Endothelial cell of umbilical vein (primary cell): ENCODE results near the gene FBXL3. TPM values are rescaled to one million over a fixed set of nuclear protein-coding genes. Genes with fewer than 3 reads are reported as not detected.

Source experiments
- BruUV-seq: library from RNA; stranded (reverse); fragments of 400-500 nt; replicated peaks from 2 replicates; lab custom pipeline; 2021; lab: Mats Ljungman, UMichigan
- CTCF ChIA-PET: fragments of 300-600, 350-600 bp; sonication (Branson Sonifier 250); formaldehyde crosslinking; loops from one replicate; lab custom pipeline; 2021; ENCODE audit warnings: antibody characterized with exemption, inconsistent platforms; lab: Charles Lee
- POLR2A ChIA-PET: fragments of 300-600, 350-600 bp; sonication (Branson Sonifier 250); formaldehyde crosslinking; loops from one replicate; lab custom pipeline; 2021; ENCODE audit warnings: antibody characterized with exemption, inconsistent platforms; lab: Charles Lee
- DNase-seq: peaks from one replicate; pipeline ENCODE4 v3.0.0-alpha.2; 2011; ENCODE audit warnings: low read depth, low spot score
- FAIRE-seq: peaks from 2 replicates; lab custom pipeline; 2011; peaks lifted over from hg19 to GRCh38; lab: Jason Lieb, UNC
- H2AFZ ChIP-seq: 2 replicates; pipeline ENCODE4 v1.6.0; 2012; ENCODE audit warnings: low read depth, low read length, control low read depth, inconsistent platforms
- H3K27ac ChIP-seq: 2 replicates; pipeline ENCODE4 v1.5.1; 2011; ENCODE audit warnings: low read depth, mild to moderate bottlenecking, control low read depth, low read length, moderate library complexity; ENCODE audit not compliant: insufficient read depth
- H3K27me3 ChIP-seq, 2 experiments: 2 replicates each; pipeline versions ENCODE4 v1.6.0 to v1.6.1; 2011; ENCODE audit warnings: low read length in 2 of 2, mixed read lengths in 1 of 2; ENCODE audit not compliant: control insufficient read depth in 2 of 2, insufficient read depth in 2 of 2
- H3K36me3 ChIP-seq, 2 experiments: 2 replicates in 1 of 2; 3 replicates in 1 of 2; pipeline ENCODE4 v1.5.1; 2011; ENCODE audit warnings: low read length in 2 of 2, mild to moderate bottlenecking in 1 of 2, moderate library complexity in 1 of 2; ENCODE audit not compliant: control insufficient read depth in 2 of 2, insufficient read depth in 2 of 2; ENCODE audit errors: extremely low read depth in 1 of 2
- H3K4me1 ChIP-seq: 3 replicates; pipeline ENCODE4 v1.5.1; 2011; ENCODE audit warnings: mild to moderate bottlenecking, low read length; ENCODE audit not compliant: control insufficient read depth, insufficient read depth; ENCODE audit errors: extremely low read depth
- H3K4me2 ChIP-seq: 2 replicates; pipeline ENCODE4 v1.6.1; 2011; ENCODE audit warnings: low read length, control low read depth, mixed read lengths; ENCODE audit not compliant: insufficient read depth
- H3K4me3 ChIP-seq, 3 experiments: fragments of 200-600 bp in 1 of 3; sonication (generic), shearing (Covaris generic) in 1 of 3; replicated peaks in 1 of 3; 2 replicates each; pipeline ENCODE4 v1.5.1; 2011 to 2016; ENCODE audit warnings: control low read depth in 3 of 3, low read length in 3 of 3, mild to moderate bottlenecking in 2 of 3, inconsistent platforms in 1 of 3, low read depth in 1 of 3, moderate library complexity in 1 of 3; ENCODE audit not compliant: insufficient read depth in 1 of 3
- H3K79me2 ChIP-seq: 2 replicates; pipeline ENCODE4 v1.6.0; 2012; ENCODE audit warnings: low read length, inconsistent platforms; ENCODE audit not compliant: control insufficient read depth, insufficient read depth
- H3K9ac ChIP-seq: replicated peaks from 2 replicates; pipeline ENCODE3; 2011; ENCODE audit warnings: low read length, control low read depth; ENCODE audit not compliant: insufficient read depth; ENCODE audit errors: extremely low read depth
- H3K9me1 ChIP-seq: replicated peaks from 3 replicates; pipeline ENCODE4 v1.6.0; 2011; ENCODE audit warnings: mild to moderate bottlenecking, low read length; ENCODE audit not compliant: control insufficient read depth, insufficient read depth; ENCODE audit errors: extremely low read depth
- H3K9me3 ChIP-seq: replicated peaks from 2 replicates; pipeline ENCODE4 v1.5.1; 2012; ENCODE audit warnings: low read length, inconsistent platforms; ENCODE audit not compliant: control insufficient read depth, insufficient read depth
- H4K20me1 ChIP-seq: replicated peaks from 2 replicates; pipeline ENCODE3; 2011; ENCODE audit warnings: mild to moderate bottlenecking, low read length; ENCODE audit not compliant: control insufficient read depth, insufficient read depth; ENCODE audit errors: extremely low read depth
- EZH2 ChIP-seq: IDR thresholded peaks from 2 replicates; pipeline ENCODE4 v1.6.1; 2012; ENCODE audit warnings: borderline replicate concordance, low read depth, mild to moderate bottlenecking, moderate library complexity, low read length, inconsistent platforms; ENCODE audit not compliant: severe bottlenecking
- FOS ChIP-seq: IDR thresholded peaks from 2 replicates; pipeline ENCODE4 v1.6.1; 2011; ENCODE audit warnings: mild to moderate bottlenecking, low read length, moderate library complexity, borderline replicate concordance; ENCODE audit not compliant: insufficient read depth
- GATA2 ChIP-seq: IDR thresholded peaks from 2 replicates; pipeline ENCODE4 v1.7.0; 2011; ENCODE audit warnings: low read depth, mild to moderate bottlenecking, moderate library complexity, mixed read lengths, low read length; ENCODE audit not compliant: insufficient read length, insufficient read depth
- JUN ChIP-seq: IDR thresholded peaks from 2 replicates; pipeline ENCODE4 v1.6.1; 2011; ENCODE audit warnings: borderline replicate concordance, low read depth; ENCODE audit not compliant: insufficient read length, insufficient read depth
- MAX ChIP-seq: IDR thresholded peaks from 2 replicates; pipeline ENCODE4 v1.6.1; 2011; ENCODE audit not compliant: insufficient read depth, insufficient read length
- MYC ChIP-seq: IDR thresholded peaks from one replicate; pipeline ENCODE4 v1.6.1; 2011; ENCODE audit warnings: mild to moderate bottlenecking, low read depth, low read length
- POLR2A ChIP-seq: IDR thresholded peaks from 2 replicates; pipeline ENCODE4 v1.6.1; 2012; ENCODE audit warnings: low read depth, mild to moderate bottlenecking, control low read depth, low read length
- POLR2AphosphoS5 ChIP-seq: IDR thresholded peaks from 2 replicates; pipeline ENCODE4 v1.6.1; 2012; ENCODE audit warnings: low read depth, mild to moderate bottlenecking, control low read depth, low read length, moderate library complexity; ENCODE audit not compliant: insufficient read depth
- dilution Hi-C: fragments of 300-500 bp; cut with MboI; formaldehyde crosslinking; loops from one replicate; pipeline ENCODE4 v1.15.0; 2019; ENCODE audit warnings: low sequenced_read_pairs; ENCODE audit not compliant: extremely low pct_ligation_motif_present
- intact Hi-C: fragments of 100-400 bp; cut with micrococcal nuclease; formaldehyde crosslinking; loops from one replicate; pipeline ENCODE4 v1.10.0; 2022
- polyA plus RNA-seq, 4 experiments: library from polyadenylated mRNA; depleted of rRNA in 3 of 4; stranded (reverse) in 3 of 4; unstranded in 1 of 4; fragments of >200 nt; gene quantifications; 2 replicates each; pipeline versions ENCODE4 v1.2.1 to v1.2.3, GENCODE V29; 2011 to 2012; ENCODE audit warnings: missing spikeins in 1 of 4
- total RNA-seq: library from RNA; stranded (reverse); gene quantifications from 2 replicates; pipeline ENCODE4 v1.2.3, GENCODE V29; 2021
- TF ChIP-seq, protein P1 (sequence below), 2 donors: IDR thresholded peaks; 1 replicate in 1 of 2; 2 replicates in 1 of 2; pipeline ENCODE4 v1.5.1; 2011; ENCODE audit warnings: low read length in 2 of 2, mild to moderate bottlenecking in 2 of 2, moderate library complexity in 2 of 2, control low read depth in 1 of 2, inconsistent platforms in 1 of 2, low read depth in 1 of 2; ENCODE audit not compliant: insufficient read depth in 1 of 2; ENCODE audit errors: extremely low read depth in 1 of 2

The FBXL3 gene
- total and polyA plus RNA-seq, 2 donors (not counting 3 experiments of a cell fraction or from before 2014, with no cell fraction given): 13.0 to 37.8 TPM

- CTCF ChIA-PET: no interaction called here
- Histone ChIP-seq H3K4me3 (no peak overlapping the region), H3K36me3 (peaks cover 2 to 4% of the 10 kb centered on the region in 2 experiments), H3K4me2 (no peak overlapping the region), H3K9me1 (no peaks in the 10 kb centered on the region), H3K79me2 (no peaks in the 10 kb centered on the region), H3K9ac (no peak overlapping the region), H4K20me1 (no peaks in the 10 kb centered on the region), H3K27me3 (no peaks in the 10 kb centered on the region), H2AFZ (no peak overlapping the region), H3K9me3 (no peaks in the 10 kb centered on the region), H3K27ac (no peak overlapping the region), H3K4me1 (no peaks in the 10 kb centered on the region)
- intact Hi-C loops: no loop called here
- POLR2A ChIA-PET: no interaction called here
- FAIRE-seq: no peak
- DNase-seq: no peak
- dilution Hi-C loops: no loop called here
- BruUV-seq: no TSS peak
- TF ChIP-seq POLR2A (no peak), GATA2 (no peak), MAX (no peak), POLR2AphosphoS5 (no peak), EZH2 (no peak), JUN (no peak), MYC (no peak), FOS (no peak)
- TF ChIP-seq, protein P1, sequence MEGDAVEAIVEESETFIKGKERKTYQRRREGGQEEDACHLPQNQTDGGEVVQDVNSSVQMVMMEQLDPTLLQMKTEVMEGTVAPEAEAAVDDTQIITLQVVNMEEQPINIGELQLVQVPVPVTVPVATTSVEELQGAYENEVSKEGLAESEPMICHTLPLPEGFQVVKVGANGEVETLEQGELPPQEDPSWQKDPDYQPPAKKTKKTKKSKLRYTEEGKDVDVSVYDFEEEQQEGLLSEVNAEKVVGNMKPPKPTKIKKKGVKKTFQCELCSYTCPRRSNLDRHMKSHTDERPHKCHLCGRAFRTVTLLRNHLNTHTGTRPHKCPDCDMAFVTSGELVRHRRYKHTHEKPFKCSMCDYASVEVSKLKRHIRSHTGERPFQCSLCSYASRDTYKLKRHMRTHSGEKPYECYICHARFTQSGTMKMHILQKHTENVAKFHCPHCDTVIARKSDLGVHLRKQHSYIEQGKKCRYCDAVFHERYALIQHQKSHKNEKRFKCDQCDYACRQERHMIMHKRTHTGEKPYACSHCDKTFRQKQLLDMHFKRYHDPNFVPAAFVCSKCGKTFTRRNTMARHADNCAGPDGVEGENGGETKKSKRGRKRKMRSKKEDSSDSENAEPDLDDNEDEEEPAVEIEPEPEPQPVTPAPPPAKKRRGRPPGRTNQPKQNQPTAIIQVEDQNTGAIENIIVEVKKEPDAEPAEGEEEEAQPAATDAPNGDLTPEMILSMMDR (IDR thresholded peaks at IDR 0.05; ENCODE audit: extremely low read depth in 1 of 2, insufficient read depth in 1 of 2, low read depth in 1 of 2, low read length in 2 of 2): no peak
Measured at GRCh38 chr13:77040076-77040475, 13.1 kb upstream of the FBXL3 start.
